DMS53 (cell line): ENCODE data around the gene INSL3.

Experiments
- DNase-seq: peaks from one replicate; lab custom pipeline; 2025; lab: John Stamatoyannopoulos, UW

INSL3 gene, protein sequence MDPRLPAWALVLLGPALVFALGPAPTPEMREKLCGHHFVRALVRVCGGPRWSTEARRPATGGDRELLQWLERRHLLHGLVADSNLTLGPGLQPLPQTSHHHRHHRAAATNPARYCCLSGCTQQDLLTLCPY

DNA sequence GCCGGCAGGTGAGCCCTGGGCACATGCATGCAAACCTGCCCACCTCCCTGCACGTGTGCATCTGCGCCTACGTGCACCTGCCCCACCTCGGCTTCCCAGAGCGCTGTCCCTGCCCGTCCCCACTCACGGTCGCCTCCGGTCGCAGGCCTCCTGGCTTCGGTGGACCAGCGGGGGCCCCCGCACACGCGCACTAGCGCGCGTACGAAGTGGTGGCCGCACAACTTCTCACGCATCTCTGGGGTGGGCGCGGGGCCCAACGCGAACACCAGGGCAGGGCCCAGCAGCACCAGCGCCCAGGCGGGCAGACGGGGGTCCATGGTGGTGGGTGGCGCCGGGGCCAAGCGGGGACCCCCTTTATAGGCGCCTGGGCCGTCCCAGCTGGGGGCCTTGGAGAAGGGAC is at the start of gene INSL3:
Gene INSL3 (minus strand): TSS at position 330 of the 400 bp plus-strand sequence. CDS start 13 bp downstream, at position 317.
- DNase-seq = no peak

DNA sequence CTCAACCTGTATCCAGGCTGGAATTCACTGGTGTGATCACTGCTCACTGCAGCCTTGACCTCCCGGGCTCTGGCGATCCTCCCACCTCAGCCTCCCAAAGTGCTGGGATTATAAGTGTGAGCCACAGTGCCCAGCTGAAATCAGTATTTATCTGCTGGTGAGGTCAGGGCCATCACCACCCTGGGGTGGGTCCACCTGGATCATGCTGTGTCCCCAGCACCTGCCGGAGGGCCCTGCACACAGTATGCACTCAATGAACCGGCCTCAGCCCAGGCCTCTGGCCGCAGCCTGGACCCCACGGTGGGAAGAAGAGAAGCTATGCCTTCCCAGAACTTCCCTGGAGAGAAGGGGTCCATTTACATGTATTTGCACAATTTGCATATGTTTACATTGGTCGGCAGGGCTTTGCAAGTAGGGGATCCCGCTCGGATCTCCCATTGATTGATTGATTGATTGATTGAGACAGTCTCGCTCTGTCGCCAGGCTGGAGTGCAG is 47.8 kb upstream of the INSL3 start:
- DNase-seq = no peak

DNA sequence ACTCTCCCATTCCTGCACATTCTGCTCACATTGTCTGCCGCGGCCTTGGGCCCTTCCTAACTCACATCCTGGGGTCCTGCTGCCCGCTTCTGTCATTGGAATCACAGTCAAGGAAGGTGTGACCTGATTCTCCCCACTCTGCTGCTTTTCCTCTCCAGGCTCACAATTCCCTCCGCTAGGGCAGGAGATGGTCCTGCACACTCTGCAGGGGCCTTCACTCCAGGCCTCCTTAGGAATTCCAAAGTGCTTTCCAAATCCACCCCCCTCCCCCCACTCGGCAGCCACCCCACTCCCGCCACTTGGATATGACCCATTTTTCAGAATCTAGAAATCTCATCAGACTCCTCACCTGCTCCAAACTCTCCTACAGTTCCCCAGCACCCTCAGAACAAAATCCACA is 47.4 kb upstream of the INSL3 start:
- DNase-seq = no peak

DNA sequence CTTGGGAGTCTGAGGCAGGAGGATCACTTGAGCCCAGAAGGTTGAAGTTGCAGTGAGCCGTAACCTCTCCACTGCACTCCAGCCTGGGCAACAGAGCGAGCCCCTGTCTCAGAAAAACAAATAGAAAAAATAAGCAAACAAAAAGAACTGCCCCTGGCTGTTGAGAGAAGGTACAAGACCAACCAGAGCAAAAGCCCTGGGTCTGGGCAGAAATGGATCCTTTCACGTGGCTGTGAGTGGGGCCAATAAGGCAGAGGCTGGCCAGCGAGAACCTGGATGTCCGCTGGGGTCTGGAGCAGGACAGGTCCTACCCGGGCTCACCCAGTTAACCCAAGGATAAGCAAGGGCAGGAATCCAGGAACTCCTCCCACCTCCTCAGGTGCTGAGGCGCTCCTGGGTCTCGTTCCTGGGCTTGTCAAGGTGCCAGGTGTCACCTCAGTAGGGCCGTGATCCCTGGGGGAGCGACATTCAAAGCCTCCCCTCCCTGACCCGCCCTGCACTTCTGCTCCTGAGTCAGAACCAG is 45.7 kb upstream of the INSL3 start:
- peak; percentile 64 for DNase-seq

DNA sequence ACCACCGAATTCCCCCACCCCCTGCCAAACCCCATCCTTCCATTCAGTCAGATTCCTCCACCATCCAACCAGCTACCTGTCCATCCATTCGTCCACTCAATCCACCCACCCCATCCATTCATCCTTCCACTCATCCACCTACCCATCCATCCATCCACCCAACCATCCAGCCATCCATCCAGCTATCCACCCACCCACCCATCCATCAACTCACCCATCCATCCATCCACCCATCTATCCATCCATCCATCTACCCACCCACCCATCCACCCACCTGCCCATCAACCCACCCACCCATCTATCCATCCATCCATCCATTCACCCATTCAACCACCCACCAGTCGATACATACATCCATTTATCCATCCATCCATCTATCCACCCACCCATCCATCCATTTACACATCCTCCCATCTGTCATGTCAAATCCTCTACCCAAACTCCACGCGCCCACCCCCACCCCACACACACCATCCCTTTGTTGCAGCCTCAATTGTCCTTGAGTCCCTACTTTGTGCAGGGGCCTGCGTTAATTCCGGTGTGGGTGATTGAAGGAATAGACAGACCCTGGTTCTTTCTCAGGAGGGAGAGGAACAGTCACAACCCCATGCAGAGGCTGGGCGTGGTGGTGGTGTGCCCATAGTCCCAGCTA is 45.1 kb upstream of the INSL3 start:
- peak; percentile 41 for DNase-seq

DNA sequence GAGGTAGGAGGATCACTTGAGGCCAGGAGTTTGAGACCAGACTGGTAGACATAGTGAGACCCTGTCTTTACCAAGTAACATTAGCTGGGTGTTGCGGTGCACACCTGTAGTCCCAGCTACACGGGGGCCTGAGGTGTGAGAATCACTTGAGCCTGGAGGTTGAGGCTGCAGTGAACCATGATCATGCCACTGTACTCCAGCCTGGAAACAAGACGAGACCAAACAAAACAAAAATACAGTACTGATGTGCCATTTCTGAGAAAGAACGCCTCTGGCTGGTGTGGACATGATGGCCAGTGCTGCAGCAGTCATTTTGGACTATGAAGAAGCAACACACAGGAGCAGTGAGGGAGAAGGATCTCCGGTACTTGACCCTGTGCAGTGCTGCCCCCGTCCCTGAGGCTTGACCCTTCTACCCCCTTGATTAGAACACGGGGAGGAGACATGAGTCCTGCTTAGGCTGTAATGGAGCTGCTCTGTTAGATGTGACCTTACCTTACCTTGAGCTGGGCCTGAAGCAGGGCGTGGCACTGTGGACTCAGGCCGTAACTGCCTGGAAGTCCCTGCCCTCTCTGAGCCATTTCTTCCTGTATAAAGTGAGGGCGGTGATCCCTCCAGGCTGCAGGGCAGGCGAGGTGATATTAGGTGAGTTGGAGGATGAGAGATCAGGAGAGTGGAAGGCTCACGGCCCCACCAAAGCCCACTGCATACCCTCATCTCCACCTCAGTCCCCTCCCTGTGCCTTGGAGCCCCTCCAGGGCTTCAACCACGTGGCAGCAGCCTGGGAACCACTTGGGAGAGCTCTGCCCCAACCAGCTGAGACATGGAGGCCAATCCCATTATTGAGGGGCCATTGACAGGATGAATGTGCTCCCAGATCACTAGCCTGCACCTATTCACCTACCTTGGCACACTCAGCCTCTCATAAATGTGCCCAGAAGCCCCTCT is 44.3 kb upstream of the INSL3 start:
- DNase-seq = peak; percentile 70

DNA sequence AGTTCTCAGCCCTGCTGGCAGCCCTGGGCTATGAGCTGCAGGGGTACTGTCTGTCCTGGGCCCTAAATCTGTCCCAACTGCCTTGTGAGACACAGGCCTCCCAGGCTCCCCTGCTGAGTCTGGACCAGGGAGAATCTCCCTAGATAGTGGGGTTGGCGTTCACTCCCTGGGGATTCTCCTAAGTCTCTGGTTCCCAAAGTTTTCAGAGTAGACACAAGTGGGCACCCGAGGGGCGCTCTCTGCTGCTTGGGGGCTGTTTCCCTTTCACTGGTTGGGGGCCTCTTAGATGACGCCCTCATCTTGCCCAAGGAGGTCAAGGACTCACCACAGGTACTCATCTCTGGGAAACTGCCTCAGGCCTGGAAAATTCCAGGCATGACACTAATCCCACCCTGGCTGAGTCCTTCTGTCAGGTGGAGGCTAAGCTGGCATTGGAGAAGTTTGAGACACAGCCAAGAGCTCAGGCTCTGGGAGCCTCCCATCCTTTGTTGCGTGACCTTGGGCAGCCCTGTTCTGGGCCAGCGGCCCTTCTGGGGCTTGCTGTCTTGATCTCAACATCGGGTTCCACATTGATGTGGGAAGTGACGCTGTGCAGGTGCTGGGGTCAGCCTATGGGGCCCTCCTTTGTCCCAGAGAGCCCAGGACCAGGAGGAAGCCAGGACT is 42.3 kb upstream of the INSL3 start:
- no peak for DNase-seq

DNA sequence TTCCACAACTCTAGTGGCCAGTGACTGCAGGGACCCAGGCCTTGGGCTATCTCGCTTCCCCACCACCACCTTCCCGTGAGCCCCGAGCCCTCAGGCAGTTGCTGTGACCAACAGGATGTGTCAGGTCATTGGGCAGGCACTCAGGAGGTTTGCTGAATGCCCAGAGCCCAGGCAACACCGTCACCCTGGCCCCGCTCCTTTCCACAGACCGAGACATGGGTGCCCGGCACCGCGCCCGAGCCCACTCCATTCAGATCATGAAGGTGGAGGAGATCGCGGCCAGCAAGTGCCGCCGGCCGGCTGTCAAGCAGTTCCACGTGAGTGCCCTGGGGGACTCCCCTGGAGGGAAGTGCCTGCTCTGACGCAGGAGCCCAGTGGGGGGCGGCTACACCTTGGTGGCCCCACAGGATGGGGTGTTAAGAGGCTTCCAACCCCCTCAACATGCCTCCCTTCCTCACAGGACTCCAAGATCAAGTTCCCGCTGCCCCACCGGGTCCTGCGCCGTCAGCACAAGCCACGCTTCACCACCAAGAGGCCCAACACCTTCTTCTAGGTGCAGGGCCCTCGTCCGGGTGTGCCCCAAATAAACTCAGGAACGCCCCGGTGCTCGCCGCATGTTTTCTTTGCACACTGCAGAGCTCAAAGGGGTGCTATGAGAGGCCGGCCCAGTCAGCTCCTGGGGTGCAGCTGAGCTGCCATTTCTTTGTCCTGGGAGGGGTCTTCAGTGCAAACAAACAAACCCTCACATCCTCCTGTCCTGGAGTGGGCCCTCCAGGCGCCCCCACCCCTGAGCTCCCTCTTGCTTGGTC is 41.6 kb upstream of the INSL3 start:
- no peak for DNase-seq

DNA sequence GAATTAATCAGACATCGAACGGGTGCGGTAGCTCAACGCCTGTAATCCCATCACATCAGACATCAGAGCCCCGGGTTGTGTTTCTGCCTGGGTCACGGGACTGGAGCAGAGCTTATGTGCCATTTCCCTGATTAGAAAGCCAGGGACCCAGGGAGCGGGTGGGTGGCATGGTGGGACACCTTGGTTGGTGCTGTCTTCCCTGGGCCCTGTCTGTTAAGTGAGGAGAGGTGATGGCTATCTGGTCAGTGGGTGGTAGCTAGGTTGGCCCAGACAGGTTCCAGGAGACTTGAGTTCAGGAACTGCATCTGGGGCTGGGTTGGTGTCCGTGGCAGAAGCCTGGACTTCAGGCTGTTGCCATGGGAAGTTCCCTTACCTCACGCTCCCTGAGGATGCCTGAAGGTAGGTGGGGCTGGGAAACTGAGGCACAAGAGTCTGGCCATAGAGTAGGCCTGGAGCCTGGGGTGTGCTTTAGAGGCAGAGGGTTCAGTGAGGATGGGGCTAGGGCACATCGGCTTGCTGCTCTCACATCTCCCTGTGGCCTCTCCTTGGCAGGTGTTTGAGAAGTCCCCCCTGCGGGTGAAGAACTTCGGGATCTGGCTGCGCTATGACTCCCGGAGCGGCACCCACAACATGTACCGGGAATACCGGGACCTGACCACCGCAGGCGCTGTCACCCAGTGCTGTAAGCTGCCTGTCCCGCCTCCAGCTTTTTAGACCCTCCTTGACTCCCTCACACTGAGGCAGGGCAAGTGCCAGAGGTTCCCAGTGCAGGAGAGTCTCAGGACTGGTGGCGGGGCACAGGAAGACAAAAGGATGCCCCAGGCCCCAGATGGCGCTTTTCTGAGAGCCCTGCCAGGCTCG is 40.5 kb upstream of the INSL3 start:
- DNase-seq = no peak

DNA sequence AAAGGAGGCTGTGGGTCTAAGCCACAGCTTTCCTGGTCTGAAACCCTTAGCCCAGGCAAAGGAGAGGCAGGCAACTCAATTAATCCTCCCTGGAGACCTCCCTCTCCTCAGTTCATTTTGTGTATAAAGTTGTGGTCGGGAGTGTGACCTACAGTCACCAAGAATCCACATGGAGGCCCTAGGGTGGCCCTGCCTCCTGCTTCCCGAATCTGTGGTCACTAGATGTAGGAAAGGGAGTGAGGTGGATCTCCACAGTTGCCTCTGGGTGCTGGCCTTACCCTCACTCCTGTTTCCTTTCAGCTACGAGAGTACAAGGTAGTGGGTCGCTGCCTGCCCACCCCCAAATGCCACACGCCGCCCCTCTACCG is 39.7 kb upstream of the INSL3 start:
- no peak for DNase-seq

DNA sequence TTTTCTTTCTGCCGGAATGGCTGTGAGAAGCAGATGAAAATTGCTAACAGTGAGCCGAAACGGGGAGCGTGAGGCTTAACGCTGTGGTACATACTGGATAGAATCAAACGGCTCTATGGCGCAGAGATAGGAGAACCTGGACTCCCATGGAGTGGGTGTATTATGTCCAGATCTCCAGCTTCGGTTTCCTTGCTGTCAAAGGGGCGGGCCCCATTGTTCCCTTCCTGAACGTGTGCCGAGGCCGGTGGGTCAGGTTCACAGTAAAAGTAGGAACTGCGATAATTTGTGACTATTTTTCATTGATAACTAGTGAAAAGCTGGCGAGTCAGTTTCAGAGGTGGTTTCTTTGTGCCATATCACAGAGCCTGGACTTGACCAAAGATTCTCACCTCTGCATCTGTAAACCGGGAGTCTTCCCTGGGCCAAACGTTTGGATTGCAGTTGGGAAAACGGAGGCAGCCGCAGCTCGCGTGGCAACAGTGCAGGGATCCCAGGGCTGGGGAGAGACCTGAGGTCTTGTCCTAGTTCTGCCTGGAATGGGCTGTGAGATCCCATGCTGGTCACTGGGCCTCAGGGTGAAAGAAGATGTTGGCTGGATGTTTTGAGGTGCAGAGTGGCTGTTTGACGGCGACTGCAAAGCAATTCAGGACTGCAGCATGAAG is 39.1 kb upstream of the INSL3 start:
- DNase-seq = peak; percentile 21

DNA sequence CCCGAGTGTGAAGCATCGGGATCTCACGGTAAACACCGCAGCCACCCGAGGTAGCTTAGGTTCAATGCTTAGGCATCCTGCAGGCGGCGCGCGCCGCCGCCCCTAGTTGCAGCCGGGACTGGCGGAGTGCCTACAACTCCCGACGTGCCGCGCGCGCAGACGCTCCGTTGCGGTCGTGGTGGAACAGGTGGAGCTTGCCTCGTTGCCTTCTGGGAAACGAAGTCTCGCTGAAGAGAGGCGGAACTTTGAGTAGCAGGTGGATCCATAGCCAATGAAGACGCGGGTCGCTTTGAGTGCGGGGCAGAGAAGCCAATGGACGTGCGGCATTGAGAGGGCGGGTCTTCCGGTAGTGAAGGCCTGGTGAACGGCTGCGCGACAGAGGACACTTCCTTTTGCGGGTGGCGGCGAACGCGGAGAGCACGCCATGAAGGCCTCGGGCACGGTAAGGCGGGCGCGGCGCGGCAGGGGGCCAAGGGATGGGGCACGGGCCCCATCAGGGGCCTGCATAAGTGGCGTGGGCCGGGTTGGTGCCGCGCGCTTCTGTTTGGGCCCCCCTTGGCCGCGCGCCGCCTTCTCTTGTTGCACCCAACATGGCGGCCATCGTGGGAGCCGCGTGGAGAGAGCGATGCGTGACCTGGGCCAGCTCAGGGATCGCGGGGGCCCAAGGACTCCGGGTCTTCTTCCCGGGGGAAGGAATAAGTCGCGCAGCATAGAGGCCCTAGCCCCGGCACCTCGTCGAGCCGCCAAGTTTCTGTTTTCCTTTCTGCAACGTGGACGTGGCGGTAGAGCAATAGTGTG is 38.4 kb upstream of the INSL3 start, which contains the start of gene RPL18A:
Gene RPL18A (plus strand): TSS at position 378 of the 798 bp plus-strand sequence. CDS start 47 bp downstream, at position 425.
- DNase-seq = peak; percentile 99

DNA sequence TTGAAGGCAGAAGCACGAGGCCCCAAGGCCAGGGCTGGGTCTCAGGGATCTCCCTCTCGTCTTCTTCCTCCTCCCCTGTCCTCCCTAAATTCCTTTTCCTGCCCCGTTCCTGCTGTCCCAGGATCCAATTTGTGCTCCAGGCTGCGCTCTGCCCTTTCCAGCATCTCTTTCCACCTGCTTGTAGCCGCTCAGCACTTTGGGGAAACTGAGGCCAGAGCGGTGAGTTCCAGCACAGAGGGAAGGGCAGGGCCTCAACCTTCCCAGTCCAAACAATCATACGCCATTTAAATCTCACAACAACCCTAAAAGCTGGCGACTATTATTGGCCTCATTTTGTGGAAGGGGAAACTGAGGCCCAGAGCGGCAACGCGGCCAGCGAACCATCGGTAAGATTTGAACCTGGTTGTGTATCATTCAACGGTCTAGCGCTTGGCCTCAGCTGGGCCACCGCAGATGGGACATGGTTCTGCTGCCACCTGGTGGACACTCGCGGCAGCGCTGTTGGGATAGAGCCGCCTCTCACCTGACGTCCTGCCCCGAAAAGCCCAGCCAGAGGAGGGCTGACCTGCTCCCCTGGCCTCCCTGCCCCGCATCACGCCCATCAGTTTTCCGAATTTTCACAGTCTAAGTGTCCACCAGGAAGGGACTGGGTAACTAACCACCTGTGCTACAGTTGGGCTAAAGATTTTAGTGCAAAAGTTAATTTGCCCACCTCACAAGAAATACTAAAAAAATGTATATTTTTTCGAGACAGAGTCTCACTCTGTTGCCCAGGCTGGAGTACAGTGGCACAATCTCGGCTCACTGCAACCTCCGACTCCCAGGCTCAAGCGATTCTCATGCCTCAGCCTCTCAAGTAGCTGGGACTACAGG is 34.2 kb upstream of the INSL3 start:
- DNase-seq = peak; percentile 77

DNA sequence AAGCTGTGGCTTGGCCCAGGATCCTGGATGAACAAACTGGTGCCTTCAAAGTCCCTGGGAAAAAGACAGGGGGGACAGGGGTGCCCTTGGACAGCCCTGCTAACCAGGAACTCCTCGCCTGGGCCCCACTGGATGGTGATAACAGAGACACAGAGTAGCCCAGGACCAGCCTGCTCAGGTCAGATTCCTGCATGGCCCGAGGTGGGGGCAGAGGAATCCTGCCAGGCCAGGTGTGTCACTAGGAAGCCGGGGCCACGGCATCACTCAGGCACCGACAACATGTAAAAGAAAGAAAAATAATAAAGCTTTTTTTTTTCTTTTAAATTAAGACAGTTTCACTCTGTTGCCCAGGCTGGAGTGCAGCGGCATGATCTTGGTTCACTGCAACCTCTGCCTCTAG is 32.7 kb upstream of the INSL3 start:
- DNase-seq = no peak

DNA sequence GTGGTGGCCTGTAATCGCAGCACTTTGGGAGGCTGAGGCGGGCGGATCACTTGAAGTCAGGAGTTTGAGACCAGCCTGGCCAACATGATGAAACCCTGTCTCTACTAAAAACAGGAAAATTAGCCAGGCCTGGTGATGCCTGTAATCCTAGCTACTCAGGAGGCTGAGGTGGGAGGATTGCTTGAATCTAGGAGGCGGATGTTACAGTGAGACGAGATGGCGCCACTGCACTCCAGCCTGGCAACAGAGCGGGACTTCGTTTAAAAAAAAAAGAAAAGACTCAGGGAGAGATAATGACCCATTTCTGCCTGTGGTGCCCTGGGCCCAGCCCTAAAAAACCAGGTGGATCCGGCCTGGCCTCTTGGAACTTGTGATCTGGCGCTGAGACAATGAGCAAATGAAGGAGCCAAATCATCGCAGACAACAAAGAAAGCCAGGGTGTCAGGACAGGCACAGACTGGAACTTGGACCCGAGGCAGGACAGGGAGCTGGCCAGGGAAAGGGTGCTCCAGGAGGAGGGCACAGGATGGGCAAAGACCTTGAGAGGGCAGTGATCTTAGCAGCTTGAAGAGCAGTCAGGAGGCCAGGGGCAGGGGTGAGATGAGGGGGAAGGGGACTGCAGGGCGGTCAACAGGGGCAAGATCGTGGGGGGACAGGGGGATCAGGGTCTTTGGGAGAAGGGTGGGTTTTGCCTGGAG is 27.4 kb upstream of the INSL3 start:
- no peak for DNase-seq

DNA sequence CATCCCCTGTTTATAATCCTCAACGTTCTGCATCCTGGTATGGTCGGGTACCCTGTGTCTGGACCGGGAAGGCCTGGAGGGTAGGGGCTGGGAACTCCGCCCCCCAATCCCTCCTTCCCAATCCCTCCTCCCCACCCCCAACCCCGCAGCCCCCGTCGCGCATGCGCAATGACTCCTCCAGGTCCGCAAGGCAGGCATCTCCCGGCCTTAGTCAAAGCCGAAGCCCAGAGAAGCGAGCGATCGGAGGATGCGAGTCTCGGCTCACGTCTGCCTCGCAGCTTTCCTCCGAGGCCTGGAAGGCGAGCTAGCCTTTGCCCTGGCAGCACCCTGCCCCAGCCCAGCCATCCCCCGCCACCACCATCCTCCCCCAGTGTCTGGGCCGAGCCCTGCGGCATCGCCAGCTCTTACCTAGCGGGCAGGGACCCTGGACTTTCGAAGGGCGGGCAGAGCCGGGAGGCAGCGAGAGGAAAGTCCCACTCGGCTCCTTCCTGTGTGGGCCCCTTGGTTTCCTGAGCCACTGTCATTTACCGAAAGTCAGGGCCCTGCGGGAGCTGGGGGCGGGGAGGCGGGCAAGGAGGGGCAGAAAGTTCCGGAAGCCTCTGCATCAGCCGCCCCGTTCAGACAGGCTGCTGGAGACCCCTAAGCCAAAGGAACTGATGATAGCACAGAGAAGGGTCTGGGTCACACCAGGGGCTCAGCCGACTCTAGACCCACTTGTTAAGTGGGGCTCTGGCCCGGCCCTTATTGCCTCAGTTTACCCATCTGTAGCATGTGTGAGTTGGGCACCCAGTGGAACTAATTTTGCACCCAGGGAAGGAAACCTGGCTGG is 26.4 kb upstream of the INSL3 start, which contains the start of gene JAK3:
Gene JAK3 (minus strand): TSS at position 445 of the 829 bp plus-strand sequence. CDS start 3,565 bp downstream, outside the sequence.
- DNase-seq = peak; percentile 41
